ENCODE results near the gene LRRC49.
"Not testable (repeated sequence)": the region's sequence is repeated elsewhere in the genome, so short reads cannot be mapped to it uniquely, and the experiment has no call there.

The LRRC49 gene

DNA sequence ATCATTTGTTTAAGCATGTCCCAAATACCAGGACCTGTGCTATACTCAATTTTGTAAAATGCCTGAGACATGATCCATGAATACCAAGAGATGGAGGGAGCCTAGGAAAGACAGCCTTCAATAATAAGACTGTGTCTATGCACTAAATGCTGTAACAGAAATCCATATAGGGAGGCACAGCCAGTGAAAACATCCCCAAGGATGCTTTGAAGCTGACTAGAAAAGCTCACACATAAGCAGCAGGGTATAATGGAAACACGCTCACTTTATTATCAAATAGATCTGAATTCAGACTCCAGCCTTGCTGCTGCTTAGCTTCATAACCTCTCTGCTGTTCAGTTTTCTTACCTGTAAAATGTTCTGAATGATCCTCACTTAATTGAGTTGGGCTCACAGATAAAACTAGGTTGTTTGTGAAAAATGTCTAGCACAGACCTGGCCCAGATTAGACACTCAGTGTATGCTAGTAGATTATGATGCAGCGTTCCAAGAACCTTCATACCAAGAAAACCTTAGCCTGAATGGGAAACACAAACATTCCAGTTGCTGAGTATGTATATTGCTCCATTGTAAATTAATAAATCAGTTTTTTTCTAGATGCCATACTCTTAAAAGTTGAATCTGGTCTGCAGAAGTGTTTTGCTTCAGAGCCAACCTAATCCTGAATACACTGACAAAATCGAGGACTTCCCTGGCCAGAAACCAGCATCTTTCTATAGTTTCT, 34.9 kb upstream of the LRRC49 start:
- in situ Hi-C loops (cut with MboI; ENCODE audit: low sequenced_read_pairs), result no loop called here
- Histone ChIP-seq H3K9me3 (no peaks in the 10 kb centered on the region), H3K4me3 (no peak overlapping the region), H3K27me3 (ENCODE audit: low read depth) (no peaks in the 10 kb centered on the region), H3K4me1 (peaks cover 5% of the 10 kb centered on the region), H3K36me3 (replicated peaks) (no peaks in the 10 kb centered on the region)
- no peak for DNase-seq (ENCODE audit: low spot score in 2 of 2)

DNA sequence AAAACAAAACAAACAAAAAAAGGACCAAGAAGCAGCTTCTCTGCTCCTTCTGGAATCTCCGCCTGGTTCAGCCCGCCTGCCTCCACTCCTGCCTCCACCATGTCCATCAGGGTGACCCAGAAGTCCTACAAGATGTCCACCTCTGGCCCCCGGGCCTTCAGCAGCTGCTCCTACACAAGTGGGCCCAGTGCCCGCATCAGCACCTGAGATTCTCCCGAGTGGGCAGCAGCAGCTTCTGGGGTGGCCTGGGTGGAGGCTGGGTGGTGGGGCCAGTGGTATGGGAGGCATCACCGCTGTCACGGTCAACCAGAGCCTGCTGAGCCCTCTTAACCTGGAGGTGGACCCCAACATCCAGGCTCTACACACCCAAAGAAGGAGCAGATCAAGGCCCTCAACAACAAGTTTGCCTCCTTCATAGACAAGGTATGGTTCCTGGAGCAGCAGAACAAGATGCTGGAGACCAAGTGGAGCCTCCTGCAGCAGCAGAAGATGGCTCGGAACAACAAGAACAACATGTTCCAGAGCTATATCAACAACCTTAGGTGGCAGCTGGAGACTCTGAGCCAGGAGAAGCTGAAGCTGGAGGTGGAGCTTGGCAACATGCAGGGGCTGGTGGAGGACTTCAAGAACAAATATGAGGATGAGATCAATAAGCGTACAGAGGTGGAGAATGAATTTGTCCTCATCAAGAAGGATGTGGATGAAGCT, 33.9 kb upstream of the LRRC49 start:
- H3K27me3 ChIP-seq (ENCODE audit: low read depth); H3K4me3 ChIP-seq; H3K9me3 ChIP-seq; DNase-seq (ENCODE audit: low spot score in 2 of 2); H3K4me1 ChIP-seq; in situ Hi-C loops (cut with MboI; ENCODE audit: low sequenced_read_pairs); H3K36me3 ChIP-seq (replicated peaks): not testable (repeated sequence)

DNA sequence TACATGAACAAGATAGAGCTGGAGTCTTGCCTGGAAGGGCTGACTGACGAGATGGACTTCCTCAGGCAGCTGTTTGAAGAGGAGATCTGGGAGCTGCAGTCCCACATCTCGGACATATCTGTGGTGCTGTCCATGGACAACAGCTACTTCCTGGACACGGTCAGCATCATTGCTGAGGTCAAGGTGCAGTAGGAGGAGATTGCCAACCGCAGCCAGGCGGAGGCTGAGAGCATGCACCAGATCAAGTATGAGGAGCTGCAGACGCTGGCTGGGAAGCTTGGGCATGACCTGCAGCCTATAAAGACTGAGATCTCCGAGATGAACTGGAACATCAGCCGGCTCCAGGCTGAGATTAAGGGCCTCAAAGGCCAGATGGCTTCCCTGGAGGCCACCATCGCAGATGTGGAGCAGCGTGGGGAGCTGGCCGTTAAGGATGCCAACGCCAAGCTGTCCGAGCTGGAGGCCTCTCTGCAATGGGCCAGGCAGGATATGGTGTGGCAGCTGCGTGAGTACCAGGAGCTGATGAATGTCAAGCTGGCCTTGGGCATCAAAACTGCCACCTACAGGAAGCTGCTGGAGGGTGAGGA, 33.2 kb upstream of the LRRC49 start:
- in situ Hi-C loops (cut with MboI; ENCODE audit: low sequenced_read_pairs), result no loop called here
- H3K27me3 ChIP-seq (ENCODE audit: low read depth), result no peaks in the 10 kb centered on the region
- no peaks in the 10 kb centered on the region for H3K9me3 ChIP-seq
- H3K4me1 ChIP-seq, result peaks cover under 1% of the 10 kb centered on the region; the same call in 1 of the 2 replicates
- no peak for DNase-seq (ENCODE audit: low spot score in 2 of 2)
- H3K4me3 ChIP-seq, result no peak overlapping the region
- H3K36me3 ChIP-seq (replicated peaks), result no peaks in the 10 kb centered on the region

DNA sequence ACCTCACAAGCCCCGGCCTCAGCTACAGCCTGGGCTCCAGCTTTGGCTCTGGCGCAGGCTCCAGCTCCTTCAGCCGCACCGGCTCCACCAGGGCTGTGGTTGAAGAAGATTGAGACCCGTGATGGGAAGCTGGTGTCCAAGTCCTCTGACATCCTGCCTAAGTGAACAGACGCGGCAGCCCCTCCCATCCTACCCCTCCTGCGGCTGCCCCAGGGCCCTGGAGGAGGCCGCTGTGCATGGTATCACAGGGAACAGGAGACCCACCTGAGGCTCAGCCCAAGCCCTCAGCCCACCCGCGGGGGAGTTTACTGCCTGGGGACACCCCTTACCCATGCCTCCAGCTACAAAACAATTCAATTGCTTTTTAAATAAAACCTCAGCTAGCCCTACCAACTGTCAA, 32.6 kb upstream of the LRRC49 start:
- in situ Hi-C loops (cut with MboI; ENCODE audit: low sequenced_read_pairs), result no loop called here
- Histone ChIP-seq H3K27me3 (ENCODE audit: low read depth) (no peaks in the 10 kb centered on the region), H3K36me3 (replicated peaks) (no peaks in the 10 kb centered on the region), H3K9me3 (no peaks in the 10 kb centered on the region), H3K4me1 (no peaks in the 10 kb centered on the region), H3K4me3 (no peak overlapping the region)
- no peak for DNase-seq (ENCODE audit: low spot score in 2 of 2)

DNA sequence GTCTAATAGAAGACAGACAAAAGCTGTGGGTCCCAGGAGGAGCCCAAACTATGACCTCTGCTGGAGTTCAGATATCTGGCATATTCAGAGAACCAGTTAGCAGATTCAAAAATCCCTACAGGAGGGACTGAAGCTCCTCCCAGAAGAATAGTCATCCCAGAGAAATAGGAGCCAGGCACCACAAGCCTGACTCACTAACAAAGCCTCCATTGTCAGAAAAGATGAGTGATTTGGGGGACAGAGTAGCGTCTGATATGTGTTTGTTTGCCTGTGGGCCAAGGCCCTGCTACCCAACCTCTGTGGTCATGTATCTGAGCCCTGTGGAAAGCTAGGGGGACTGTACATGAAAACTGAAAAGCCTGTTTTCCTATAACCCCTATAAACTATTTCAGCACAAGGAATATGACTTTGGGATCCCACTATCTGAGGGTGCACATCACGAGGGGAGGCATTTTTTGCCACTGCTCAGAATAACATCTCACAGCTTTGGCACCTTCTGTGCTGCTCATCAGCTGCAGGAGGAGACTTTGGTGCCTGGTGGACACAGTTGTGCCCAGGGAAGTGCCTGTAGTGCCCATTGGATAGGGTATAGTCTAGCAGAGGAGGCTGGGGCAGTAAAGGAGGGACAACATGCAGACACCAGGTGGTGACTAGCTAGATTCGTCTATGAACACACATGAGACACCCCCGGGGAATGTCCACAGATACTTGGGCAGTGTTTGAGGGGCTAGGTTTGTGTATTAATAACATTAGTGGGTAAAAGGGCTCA, 29.0 kb upstream of the LRRC49 start:
- Histone ChIP-seq H3K4me3 (no peak overlapping the region), H3K4me1 (no peaks in the 10 kb centered on the region), H3K9me3 (0 out of 2 replicates have a peak, but pooled peaks cover 2% of the 10 kb centered on the region), H3K36me3 (replicated peaks) (no peaks in the 10 kb centered on the region), H3K27me3 (ENCODE audit: low read depth) (peaks cover 3% of the 10 kb centered on the region; the same call in 1 of the 2 replicates)
- DNase-seq (ENCODE audit: low spot score in 2 of 2), result no peak
- in situ Hi-C loops (cut with MboI; ENCODE audit: low sequenced_read_pairs), result no loop called here

DNA sequence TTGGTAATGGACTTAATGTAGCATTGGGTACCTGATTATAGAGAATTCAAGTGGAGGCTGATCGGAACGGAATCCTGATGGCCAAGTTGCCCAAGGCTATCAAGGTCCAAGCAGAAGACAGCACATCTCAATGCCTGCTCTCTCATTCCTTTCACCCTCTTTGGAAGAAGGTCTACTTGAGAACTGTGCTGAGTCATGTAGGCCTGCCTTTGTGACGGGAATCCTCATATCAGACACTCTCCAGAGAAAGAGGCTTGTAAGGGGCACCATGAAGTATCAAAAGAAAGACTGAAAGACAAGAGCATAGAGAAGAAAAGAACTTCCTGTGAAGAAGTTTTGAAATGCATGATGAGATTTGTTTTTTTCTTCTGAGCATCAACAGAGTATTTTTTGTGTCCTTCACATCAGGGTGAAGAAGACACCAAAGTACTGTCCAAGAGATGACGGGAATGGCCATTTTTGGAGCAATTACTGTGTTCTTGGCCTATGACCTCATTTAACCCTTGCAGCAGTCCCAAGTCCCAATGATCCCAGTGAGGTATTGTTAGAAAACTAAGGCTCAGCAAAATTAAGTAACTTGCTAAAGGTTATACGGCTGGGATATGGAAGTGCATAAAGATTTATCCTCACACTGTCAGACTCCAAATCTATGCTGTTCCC, 25.5 kb upstream of the LRRC49 start:
- Histone ChIP-seq H3K9me3 (0 out of 2 replicates have a peak, but pooled peaks cover 2% of the 10 kb centered on the region), H3K27me3 (ENCODE audit: low read depth) (peaks cover 3% of the 10 kb centered on the region; the same call in 1 of the 2 replicates), H3K4me3 (no peak overlapping the region), H3K36me3 (replicated peaks) (no peaks in the 10 kb centered on the region), H3K4me1 (peaks cover 10% of the 10 kb centered on the region)
- in situ Hi-C loops (cut with MboI; ENCODE audit: low sequenced_read_pairs), result no loop called here
- DNase-seq (ENCODE audit: low spot score in 2 of 2), result no peak

DNA sequence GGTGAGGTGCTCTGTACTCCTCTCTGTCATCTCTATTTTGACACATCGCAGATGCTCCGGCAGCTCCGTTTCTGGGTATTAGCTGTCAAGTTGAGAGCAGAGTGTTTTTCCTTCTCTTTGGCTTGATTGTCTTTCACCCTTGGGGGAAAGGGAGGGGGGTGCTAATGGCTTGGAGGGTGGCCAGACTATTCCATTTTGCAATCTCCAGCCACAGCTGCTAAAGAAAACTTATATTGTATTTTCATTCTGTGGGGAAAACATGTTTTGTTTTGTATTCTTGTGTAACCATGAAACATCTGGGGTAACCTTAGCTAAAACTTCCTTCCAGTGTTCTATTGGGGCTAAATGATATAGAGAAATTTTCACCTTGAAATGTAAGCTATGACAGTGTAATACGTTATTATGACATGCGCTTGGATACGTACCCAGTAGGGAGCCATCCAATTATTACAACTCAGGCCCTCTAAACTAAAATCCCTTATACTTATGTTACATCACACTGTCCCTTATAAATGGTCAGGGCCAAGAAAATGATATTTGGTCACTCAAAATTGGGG, 24.6 kb upstream of the LRRC49 start:
- H3K4me3 ChIP-seq, result no peak overlapping the region
- no peaks in the 10 kb centered on the region for H3K36me3 ChIP-seq (replicated peaks)
- in situ Hi-C loops (cut with MboI; ENCODE audit: low sequenced_read_pairs), result no loop called here
- no peak for DNase-seq (ENCODE audit: low spot score in 2 of 2)
- 0 out of 2 replicates have a peak, but pooled peaks cover 2% of the 10 kb centered on the region for H3K9me3 ChIP-seq
- H3K27me3 ChIP-seq (ENCODE audit: low read depth), result peaks cover 3% of the 10 kb centered on the region; the same call in 1 of the 2 replicates
- H3K4me1 ChIP-seq, result peaks cover 10% of the 10 kb centered on the region

DNA sequence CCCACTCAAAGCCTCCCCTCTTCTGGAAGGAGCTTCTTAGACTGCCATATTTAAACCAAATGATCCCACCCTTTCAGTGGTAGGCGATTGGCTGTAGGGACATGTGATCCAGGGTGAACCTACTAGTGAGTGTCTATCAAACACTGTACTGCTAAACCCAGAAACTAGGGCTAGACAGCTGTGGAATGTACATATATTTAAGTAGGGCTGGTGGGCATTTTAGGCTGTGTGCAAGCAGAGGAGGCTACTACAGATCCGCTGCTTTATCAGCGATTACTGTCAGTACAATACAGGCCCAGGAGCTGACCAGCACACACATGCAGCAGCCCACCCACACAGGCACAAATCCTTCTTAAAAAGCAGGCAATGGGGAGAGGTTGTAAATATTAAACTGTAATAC, 23.3 kb upstream of the LRRC49 start:
- in situ Hi-C loops (cut with MboI; ENCODE audit: low sequenced_read_pairs), result no loop called here
- H3K36me3 ChIP-seq (replicated peaks), result no peaks in the 10 kb centered on the region
- no peak for DNase-seq (ENCODE audit: low spot score in 2 of 2)
- no peak overlapping the region for H3K4me3 ChIP-seq
- peaks cover 10% of the 10 kb centered on the region for H3K4me1 ChIP-seq
- H3K27me3 ChIP-seq (ENCODE audit: low read depth), result peaks cover 3% of the 10 kb centered on the region; the same call in 1 of the 2 replicates
- H3K9me3 ChIP-seq, result 0 out of 2 replicates have a peak, but pooled peaks cover 2% of the 10 kb centered on the region

DNA sequence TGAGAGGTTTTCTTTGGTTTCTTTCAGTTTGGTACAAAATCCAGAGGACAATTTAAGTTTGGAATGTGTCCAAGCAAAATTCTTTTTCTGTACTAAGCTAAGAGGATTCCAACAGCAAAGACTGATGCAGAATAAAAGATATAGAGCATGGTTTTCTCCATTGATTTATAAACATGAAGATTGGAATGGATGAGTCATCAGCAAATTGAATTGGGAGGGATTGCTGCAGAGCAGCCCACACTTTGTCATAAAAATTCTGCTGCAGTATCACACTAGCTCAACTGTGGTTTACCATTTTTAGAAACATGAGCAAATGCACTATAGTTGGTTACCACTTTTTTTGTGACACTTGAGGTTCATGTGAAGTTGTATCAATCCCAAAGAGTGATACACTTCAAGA, 22.6 kb upstream of the LRRC49 start:
- H3K36me3 ChIP-seq (replicated peaks), result no peaks in the 10 kb centered on the region
- peak in 1 of 2 experiments; percentile 59 for DNase-seq (ENCODE audit: low spot score in 2 of 2)
- peaks cover 3% of the 10 kb centered on the region; the same call in 1 of the 2 replicates for H3K27me3 ChIP-seq (ENCODE audit: low read depth)
- in situ Hi-C loops (cut with MboI; ENCODE audit: low sequenced_read_pairs), result no loop called here
- 0 out of 2 replicates have a peak, but pooled peaks cover 2% of the 10 kb centered on the region for H3K9me3 ChIP-seq
- no peak overlapping the region for H3K4me3 ChIP-seq
- H3K4me1 ChIP-seq, result peaks cover 10% of the 10 kb centered on the region

DNA sequence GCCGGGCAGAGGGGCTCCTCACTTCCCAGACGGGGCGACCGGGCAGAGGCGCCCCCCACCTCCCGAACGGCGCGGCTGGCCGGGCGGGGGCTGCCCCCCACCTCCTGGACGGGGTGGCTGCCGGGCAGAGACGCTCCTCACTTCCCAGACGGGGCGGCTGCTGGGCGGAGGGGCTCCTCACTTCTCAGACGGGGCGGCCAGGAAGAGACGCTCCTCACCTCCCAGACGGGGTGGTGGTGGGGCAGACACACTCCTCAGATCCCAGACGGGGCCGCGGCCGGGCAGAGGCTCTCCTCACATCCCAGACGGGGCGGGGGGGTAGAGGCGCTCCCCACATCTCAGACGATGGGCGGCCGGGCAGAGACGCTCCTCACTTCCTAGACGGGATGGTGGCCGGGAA, 21.1 kb upstream of the LRRC49 start:
- DNase-seq (ENCODE audit: low spot score in 2 of 2); in situ Hi-C loops (cut with MboI; ENCODE audit: low sequenced_read_pairs): not testable (repeated sequence)

DNA sequence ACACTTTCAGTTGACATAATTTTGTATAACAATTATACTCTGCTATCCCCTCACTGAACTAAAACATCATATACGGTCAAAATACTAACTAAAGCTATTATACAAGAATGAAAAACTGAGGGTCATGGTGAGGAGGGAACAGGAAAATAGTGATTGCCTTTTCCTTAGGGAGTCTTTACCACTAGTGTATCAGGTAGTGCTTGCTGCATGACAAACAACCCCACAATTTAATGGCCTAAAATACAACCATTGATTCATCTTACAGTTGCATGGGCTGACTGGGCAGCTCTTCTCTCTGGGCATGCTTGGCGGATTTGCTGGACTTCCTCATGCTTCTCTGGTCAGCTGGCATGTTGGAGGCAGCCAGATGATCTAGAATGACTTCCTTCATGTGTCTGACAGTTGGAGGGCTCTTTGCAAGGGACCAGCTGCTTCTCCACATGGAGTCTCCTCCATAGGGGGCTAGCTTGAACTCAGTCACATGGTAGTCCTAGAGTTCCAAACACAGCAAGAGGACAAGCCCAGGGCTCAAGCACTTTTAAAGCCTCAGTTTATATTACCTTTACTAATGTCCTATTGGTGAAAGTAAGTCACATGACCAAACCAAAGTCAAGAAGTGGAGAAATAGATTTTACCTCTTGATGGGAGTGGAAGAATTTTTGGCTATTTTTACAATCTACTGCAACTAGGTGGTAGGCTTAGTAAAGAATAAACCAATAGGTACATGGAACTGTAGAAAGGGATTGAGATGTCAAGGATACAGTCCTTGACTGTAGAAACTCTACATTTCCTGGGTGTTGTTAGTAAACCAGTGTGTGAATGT, 19.2 kb upstream of the LRRC49 start:
- no peaks in the 10 kb centered on the region for H3K36me3 ChIP-seq (replicated peaks)
- in situ Hi-C loops (cut with MboI; ENCODE audit: low sequenced_read_pairs), result no loop called here
- DNase-seq (ENCODE audit: low spot score in 2 of 2), result no peak
- H3K4me1 ChIP-seq, result peaks cover 10% of the 10 kb centered on the region
- H3K4me3 ChIP-seq, result no peak overlapping the region
- H3K27me3 ChIP-seq (ENCODE audit: low read depth), result 0 out of 2 replicates have a peak, but pooled peaks cover 5% of the 10 kb centered on the region
- H3K9me3 ChIP-seq, result no peaks in the 10 kb centered on the region

More for the DNA sequence above, 21.1 kb upstream of the LRRC49 start:
- H3K4me1 ChIP-seq; H3K36me3 ChIP-seq (replicated peaks); H3K9me3 ChIP-seq; H3K4me3 ChIP-seq; H3K27me3 ChIP-seq (ENCODE audit: low read depth): not testable (repeated sequence)
